GM06990 (cell line): Measurements from ENCODE around the gene RNF145.
A peak's percentile ranks its signal among the peaks of the same experiment; 100 is the strongest.

Experiments
- DNase-seq: peaks from one replicate; pipeline ENCODE4 v3.0.0-alpha.2; 2011; ENCODE audit not compliant: insufficient read length; ENCODE audit errors: extremely low read depth
- H3K27me3 ChIP-seq: replicated peaks from 2 replicates; pipeline ENCODE4 v1.6.0; 2011; ENCODE audit warnings: low read length; ENCODE audit not compliant: control insufficient read depth, insufficient read depth
- H3K36me3 ChIP-seq: 2 replicates; pipeline ENCODE4 v1.5.1; 2011; ENCODE audit warnings: low read length; ENCODE audit not compliant: control insufficient read depth, insufficient read depth
- H3K4me3 ChIP-seq: replicated peaks from 2 replicates; pipeline ENCODE4 v1.5.1; 2011; ENCODE audit warnings: low read depth, mild to moderate bottlenecking, control low read depth, low read length
- CTCF ChIP-seq: IDR thresholded peaks from 2 replicates; pipeline ENCODE4 v1.5.1; 2011; ENCODE audit warnings: low read length, control low read depth, mild to moderate bottlenecking, inconsistent platforms; ENCODE audit not compliant: insufficient read depth, poor library complexity, severe bottlenecking

RNF145 gene

GRCh38 chr5:159181152-159181551 is 28.2 kb downstream of the RNF145 start:
- no peak for TF ChIP-seq CTCF
- H3K36me3 ChIP-seq = peaks cover 2% of the 10 kb centered on the region; the same call in 1 of the 2 replicates
- peak; percentile 46 for DNase-seq
- no peak overlapping the region for H3K4me3 ChIP-seq
- H3K27me3 ChIP-seq = no peaks in the 10 kb centered on the region

- DNase-seq = no peak
- 0 out of 2 replicates have a peak, but pooled peaks cover 2% of the 10 kb centered on the region for H3K36me3 ChIP-seq
- H3K4me3 ChIP-seq = no peak overlapping the region
- TF ChIP-seq CTCF = no peak
- H3K27me3 ChIP-seq = no peaks in the 10 kb centered on the region
Observed at GRCh38 chr5:159179529-159180305, 29.6 kb downstream of the RNF145 start.

- H3K36me3 ChIP-seq = 0 out of 2 replicates have a peak, but pooled peaks cover 2% of the 10 kb centered on the region
Observed at GRCh38 chr5:159178978-159179377, 30.4 kb downstream of the RNF145 start.

GRCh38 chr5:159175547-159175946 is 33.8 kb downstream of the RNF145 start:
- Histone ChIP-seq H3K4me3 (no peak overlapping the region), H3K27me3 (no peaks in the 10 kb centered on the region), H3K36me3 (peaks cover 3% of the 10 kb centered on the region; the same call in 1 of the 2 replicates)
- no peak for TF ChIP-seq CTCF
- DNase-seq = no peak

More at GRCh38 chr5:159178978-159179377, 30.4 kb downstream of the RNF145 start:
- Histone ChIP-seq H3K27me3 (no peaks in the 10 kb centered on the region), H3K4me3 (no peak overlapping the region)
- peak; percentile 56 for DNase-seq
- no peak for TF ChIP-seq CTCF

- DNase-seq = no peak
- Histone ChIP-seq H3K36me3 (peaks cover 3% of the 10 kb centered on the region; the same call in 1 of the 2 replicates), H3K27me3 (no peaks in the 10 kb centered on the region), H3K4me3 (no peak overlapping the region)
- no peak for TF ChIP-seq CTCF
Observed at GRCh38 chr5:159174511-159175168, 34.7 kb downstream of the RNF145 start.
